Epithelial cell of esophagus (primary cell): ENCODE measurements around the gene CNGA2.

Experiments used
- DNase-seq: peaks from one replicate; pipeline ENCODE4 v3.0.0; 2010; ENCODE audit warnings: low read depth
- H3K4me3 ChIP-seq: 2 replicates; pipeline ENCODE4 v1.5.1; 2011; ENCODE audit warnings: mild to moderate bottlenecking, low read length, control low read depth
- CTCF ChIP-seq: IDR thresholded peaks from 2 replicates; pipeline ENCODE4 v1.5.1; 2011; ENCODE audit warnings: low read depth, mild to moderate bottlenecking, low read length, control low read depth, inconsistent platforms; ENCODE audit not compliant: insufficient read depth; ENCODE audit errors: missing control alignments

The CNGA2 gene

DNA sequence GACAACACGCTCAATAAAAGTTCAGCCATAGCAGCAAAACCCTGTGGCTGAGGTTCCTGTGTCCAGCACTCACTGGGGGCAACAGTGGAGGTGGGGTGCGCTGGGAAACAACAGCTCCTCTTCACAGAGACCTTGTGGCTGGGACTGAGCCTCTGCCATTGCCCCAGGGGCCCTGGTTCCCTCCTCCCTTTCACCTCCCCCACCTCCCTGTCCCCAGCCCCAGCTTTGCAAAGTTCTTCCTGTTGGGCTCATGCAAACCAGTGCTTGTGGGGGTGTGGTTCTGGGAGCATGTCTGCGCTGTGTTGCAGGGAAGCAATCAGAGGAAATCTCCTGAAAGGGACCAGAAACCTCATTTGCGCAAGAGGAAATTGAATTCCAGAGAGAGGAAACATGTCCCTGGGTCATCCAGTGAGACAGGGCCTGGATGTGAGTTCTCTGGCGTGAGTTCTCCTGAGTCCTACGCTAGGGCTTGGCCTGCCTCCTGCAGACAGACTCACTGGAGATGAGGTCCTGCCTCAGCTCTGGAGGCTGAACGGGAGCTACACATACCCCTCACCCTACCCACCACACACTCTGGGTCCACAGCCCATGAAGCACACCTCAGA lies 11.3 kb upstream of the CNGA2 start:
- no peak overlapping the region for H3K4me3 ChIP-seq
- TF ChIP-seq CTCF, result no peak
- DNase-seq, result no peak

- TF ChIP-seq CTCF, result no peak
- no peak overlapping the region for H3K4me3 ChIP-seq
Observed at GRCh38 chrX:151724563-151725337, 9.8 kb upstream of the CNGA2 start.

GRCh38 chrX:151725338-151725614 lies 9.3 kb upstream of the CNGA2 start:
- DNase-seq, result no peak
- TF ChIP-seq CTCF, result no peak
- no peak overlapping the region for H3K4me3 ChIP-seq

More at GRCh38 chrX:151724563-151725337, 9.8 kb upstream of the CNGA2 start:
- DNase-seq, result no peak

DNA sequence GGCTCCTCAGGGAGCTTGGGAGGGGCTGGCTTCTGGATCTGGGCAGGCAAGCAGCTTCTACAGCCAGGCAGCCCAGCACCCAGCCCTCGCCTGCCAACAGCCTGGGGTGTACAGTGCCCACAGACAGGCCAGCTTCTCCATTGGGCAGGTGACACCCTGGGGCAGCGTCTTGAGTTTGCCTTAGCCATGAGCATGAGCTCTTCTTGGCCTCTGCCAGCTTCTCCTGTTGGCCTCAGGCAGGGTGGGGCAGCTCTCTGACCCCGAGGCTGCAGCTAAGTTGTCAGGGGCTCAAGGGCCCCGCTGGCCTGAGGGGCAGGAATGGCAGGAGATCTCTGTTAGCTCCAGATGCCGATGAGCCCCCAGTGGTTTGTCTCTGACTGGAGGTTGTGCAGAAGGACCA lies 7.8 kb upstream of the CNGA2 start:
- no peak overlapping the region for H3K4me3 ChIP-seq
- no peak for DNase-seq
- TF ChIP-seq CTCF, result no peak

GRCh38 chrX:151727346-151727745 lies 7.2 kb upstream of the CNGA2 start:
- H3K4me3 ChIP-seq, result no peak overlapping the region
- no peak for TF ChIP-seq CTCF
- no peak for DNase-seq

DNA sequence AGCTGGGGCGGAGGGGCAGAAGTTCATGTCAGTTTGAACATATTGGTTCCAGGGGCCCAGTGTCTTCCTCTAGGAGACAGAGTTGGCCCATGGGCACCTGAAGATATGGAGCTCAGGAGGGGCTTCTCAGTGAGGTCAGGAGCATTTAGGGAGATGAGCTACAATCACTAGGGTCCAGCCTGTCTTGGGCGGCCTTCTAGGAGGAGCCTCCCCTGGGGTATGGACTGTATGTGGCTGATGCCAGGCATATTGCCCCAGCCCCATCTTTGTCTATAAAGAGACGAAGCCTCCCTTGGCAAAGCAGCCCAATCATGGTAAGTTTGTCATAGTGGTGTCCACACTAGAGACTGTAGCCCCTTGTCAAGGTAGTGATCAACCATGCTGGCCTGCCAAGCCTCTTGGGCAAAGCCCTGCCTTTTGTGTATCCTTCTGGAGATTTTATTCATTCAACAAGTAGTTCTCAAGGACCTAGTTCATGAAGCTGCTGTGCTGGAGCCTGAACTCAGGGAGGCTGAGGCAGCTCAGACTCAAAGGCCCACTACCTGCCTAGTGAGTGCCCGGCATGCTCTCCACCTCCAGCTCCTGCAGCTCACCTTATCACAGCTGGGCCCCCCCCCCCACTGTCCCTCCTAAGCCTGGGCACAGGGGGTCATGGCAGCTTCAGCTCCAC lies 5.4 kb upstream of the CNGA2 start:
- TF ChIP-seq CTCF, result no peak
- DNase-seq, result no peak
- H3K4me3 ChIP-seq, result no peak overlapping the region

DNA sequence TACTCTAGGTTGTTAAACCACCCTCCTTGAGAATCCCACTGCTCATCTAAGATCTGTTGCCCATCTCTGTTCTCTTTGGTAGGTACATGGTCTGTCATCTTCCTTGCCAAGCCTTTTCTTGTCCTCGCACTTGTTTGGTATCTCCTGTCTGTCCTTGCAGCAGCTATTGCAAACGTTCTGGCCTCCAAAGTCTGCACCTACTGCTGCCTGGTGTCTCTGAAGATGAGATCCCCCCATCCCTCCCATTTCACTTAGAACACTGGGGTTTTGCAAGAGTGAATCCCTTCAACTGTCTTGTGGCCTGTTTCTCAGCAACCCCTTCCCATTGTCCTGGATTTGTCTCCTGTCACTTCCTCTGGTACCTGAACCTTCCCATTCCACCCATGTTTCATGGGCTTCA lies 673 bp downstream of the CNGA2 start:
- DNase-seq, result no peak
- no peak overlapping the region for H3K4me3 ChIP-seq
- no peak for TF ChIP-seq CTCF
